GM12864 (cell line): ENCODE measurements around the gene NR2E1.

Experiments
- DNase-seq: peaks from one replicate; pipeline ENCODE4 v3.0.0-alpha.2; 2011; ENCODE audit warnings: low read depth
- H3K4me3 ChIP-seq: 2 replicates; pipeline ENCODE4 v1.5.1; 2011; ENCODE audit warnings: mild to moderate bottlenecking, low read depth, low read length, control low read depth
- CTCF ChIP-seq: IDR thresholded peaks from 2 replicates; pipeline ENCODE4 v1.5.1; 2011; ENCODE audit warnings: low read depth, mild to moderate bottlenecking, moderate library complexity, low read length, control low read depth, inconsistent platforms; ENCODE audit errors: missing control alignments

Gene NR2E1

GRCh38 chr6:108161724-108162282 lies 4.0 kb upstream of the NR2E1 start:
- no peak for DNase-seq
- TF ChIP-seq CTCF = no peak
- H3K4me3 ChIP-seq = no peak overlapping the region

DNA sequence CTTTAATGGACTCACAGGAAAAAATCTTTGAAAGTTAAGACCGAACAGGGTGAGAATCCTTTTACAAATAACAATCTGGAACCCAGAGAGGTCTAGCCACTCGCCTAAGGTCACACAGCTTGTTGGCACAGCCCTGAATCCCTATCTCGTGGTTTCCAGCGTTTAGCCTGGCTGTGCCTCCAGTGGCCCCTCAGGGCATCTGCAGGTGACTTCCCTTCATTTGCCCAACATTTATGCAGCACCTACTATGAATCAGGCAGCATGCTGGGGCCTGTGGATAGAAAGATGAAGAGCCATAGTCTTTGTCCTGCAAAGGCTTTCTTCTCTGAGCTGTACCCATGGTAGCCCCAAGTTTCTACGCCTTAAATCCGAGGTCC lies 2.6 kb upstream of the NR2E1 start:
- H3K4me3 ChIP-seq = no peak overlapping the region
- TF ChIP-seq CTCF = peak; percentile 51
- no peak for DNase-seq

- no peak overlapping the region for H3K4me3 ChIP-seq
- no peak for DNase-seq
- no peak for TF ChIP-seq CTCF
These were observed 1.9 kb upstream of the NR2E1 start for GRCh38 chr6:108163644-108164542.

DNA sequence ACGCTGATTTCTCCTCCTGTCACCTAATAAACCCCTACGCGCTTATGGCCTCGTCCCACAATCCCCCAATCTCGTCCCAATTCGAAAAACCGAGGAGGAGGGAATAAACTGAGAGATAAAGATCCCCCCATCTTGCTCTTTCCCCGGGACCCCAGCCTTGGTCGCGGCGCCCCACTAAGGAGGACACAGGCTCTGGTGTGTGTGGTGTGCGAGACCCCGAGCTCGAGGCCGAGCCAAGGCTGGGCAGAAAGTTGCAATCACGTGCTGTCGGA lies 1.3 kb upstream of the NR2E1 start:
- no peak for TF ChIP-seq CTCF
- no peak for DNase-seq
- H3K4me3 ChIP-seq = no peak overlapping the region

- TF ChIP-seq CTCF = no peak
- no peak overlapping the region for H3K4me3 ChIP-seq
- no peak for DNase-seq
These were observed 761 bp upstream of the NR2E1 start for GRCh38 chr6:108164815-108165706.

- no peak for TF ChIP-seq CTCF
- H3K4me3 ChIP-seq = no peak overlapping the region
These were observed 1.0 kb downstream of the NR2E1 start for GRCh38 chr6:108166664-108167448.

More at GRCh38 chr6:108166664-108167448, 1.0 kb downstream of the NR2E1 start:
- no peak for DNase-seq
